CD14-positive monocyte (primary cell): ENCODE data around the gene STAT5A. TPM values are rescaled to one million over a fixed set of nuclear protein-coding genes. Genes with fewer than 3 reads are reported as not detected.

Source experiments
- DNase-seq, 3 donors: peaks; one replicate each; pipeline ENCODE4 v3.0.0-alpha.2; 2011 to 2022
- H2AFZ ChIP-seq: 2 replicates; pipeline ENCODE4 v1.6.0; 2012; ENCODE audit warnings: mild to moderate bottlenecking, low read depth, low read length, inconsistent platforms; ENCODE audit not compliant: insufficient read depth, poor library complexity, severe bottlenecking
- H3K27ac ChIP-seq, 2 donors: 1 replicate in 1 of 2; 2 replicates in 1 of 2; pipeline ENCODE4 v1.5.1; 2012 to 2013; ENCODE audit warnings: low read length in 2 of 2, control low read depth in 1 of 2, inconsistent platforms in 1 of 2, low read depth in 1 of 2, mild to moderate bottlenecking in 1 of 2
- H3K27me3 ChIP-seq, 2 donors: one replicate each; pipeline versions ENCODE4 v1.6.0 to v1.6.1; 2011 to 2013; ENCODE audit warnings: low read length in 2 of 2; ENCODE audit not compliant: control insufficient read depth in 2 of 2, insufficient read depth in 2 of 2
- H3K36me3 ChIP-seq, 2 donors: replicated peaks in 1 of 2; 1 replicate in 1 of 2; 2 replicates in 1 of 2; pipeline versions ENCODE4 v1.5.1 to v1.6.1; 2012 to 2013; ENCODE audit warnings: low read length in 2 of 2, control low read depth in 1 of 2, inconsistent platforms in 1 of 2, mild to moderate bottlenecking in 1 of 2; ENCODE audit not compliant: insufficient read depth in 2 of 2, control insufficient read depth in 1 of 2
- H3K4me1 ChIP-seq, 2 donors: 1 replicate in 1 of 2; 2 replicates in 1 of 2; pipeline versions ENCODE4 v1.5.1 to v1.6.1; 2012 to 2013; ENCODE audit warnings: low read length in 2 of 2, control low read depth in 1 of 2, inconsistent platforms in 1 of 2, mild to moderate bottlenecking in 1 of 2, moderate library complexity in 1 of 2; ENCODE audit not compliant: insufficient read depth in 2 of 2, control insufficient read depth in 1 of 2
- H3K4me2 ChIP-seq: replicated peaks from 2 replicates; pipeline ENCODE3; 2012; ENCODE audit warnings: low read length, moderate library complexity, mild to moderate bottlenecking; ENCODE audit not compliant: poor library complexity, severe bottlenecking; ENCODE audit errors: extremely low read depth
- H3K4me3 ChIP-seq, 3 experiments: fragments of 200-600 bp in 1 of 3; sonication (generic) in 1 of 3; replicated peaks in 1 of 3; 1 replicate in 2 of 3; 2 replicates in 1 of 3; pipeline ENCODE4 v1.5.1; 2011 to 2013; ENCODE audit warnings: low read length in 3 of 3, mild to moderate bottlenecking in 3 of 3, control low read depth in 2 of 3, low read depth in 2 of 3, inconsistent platforms in 1 of 3, moderate library complexity in 1 of 3
- H3K79me2 ChIP-seq: 2 replicates; pipeline ENCODE4 v1.6.0; 2012; ENCODE audit warnings: mild to moderate bottlenecking, control low read depth, inconsistent platforms, low read length, moderate library complexity; ENCODE audit not compliant: insufficient read depth
- H3K9ac ChIP-seq: 2 replicates; pipeline ENCODE4 v1.6.0; 2017; ENCODE audit warnings: low read length, mild to moderate bottlenecking; ENCODE audit not compliant: insufficient read depth, poor library complexity, severe bottlenecking
- H3K9me3 ChIP-seq, 2 donors: replicated peaks in 1 of 2; 1 replicate in 1 of 2; 2 replicates in 1 of 2; pipeline versions ENCODE4 v1.5.1 to v1.6.1; 2012 to 2013; ENCODE audit warnings: low read length in 2 of 2, control low read depth in 1 of 2; ENCODE audit not compliant: control insufficient read depth in 1 of 2, insufficient read depth in 1 of 2
- H4K20me1 ChIP-seq: 2 replicates; pipeline ENCODE4 v1.6.0; 2012; ENCODE audit warnings: mild to moderate bottlenecking, low read length, control low read depth, moderate library complexity; ENCODE audit not compliant: insufficient read depth
- H3K27ac Mint-ChIP-seq, 7 donors: one replicate each; pipeline ENCODE4 v1.8.0; 2020; ENCODE audit warnings: mild to moderate bottlenecking in 7 of 7, mixed read lengths in 7 of 7, moderate library complexity in 6 of 7, inconsistent platforms in 2 of 7
- H3K27me3 Mint-ChIP-seq, 3 donors: one replicate each; pipeline ENCODE4 v1.8.0; 2021 to 2022; ENCODE audit warnings: low read depth in 3 of 3, mild to moderate bottlenecking in 3 of 3, mixed read lengths in 3 of 3, moderate library complexity in 3 of 3, inconsistent platforms in 1 of 3
- H3K36me3 Mint-ChIP-seq, 2 donors: one replicate each; pipeline ENCODE4 v1.8.0; 2020; ENCODE audit warnings: mixed read lengths in 2 of 2, inconsistent platforms in 1 of 2, mild to moderate bottlenecking in 1 of 2
- H3K4me1 Mint-ChIP-seq: one replicate; pipeline ENCODE4 v1.8.0; 2020; ENCODE audit warnings: mild to moderate bottlenecking, mixed read lengths
- H3K4me3 Mint-ChIP-seq, 2 donors: one replicate each; pipeline ENCODE4 v1.8.0; 2020; ENCODE audit warnings: mild to moderate bottlenecking in 2 of 2, mixed read lengths in 2 of 2, moderate library complexity in 1 of 2
- H3K9me3 Mint-ChIP-seq, 7 donors: one replicate each; pipeline ENCODE4 v1.8.0; 2020 to 2022; ENCODE audit warnings: mixed read lengths in 7 of 7, mild to moderate bottlenecking in 6 of 7, moderate library complexity in 6 of 7, inconsistent platforms in 2 of 7
- CTCF ChIP-seq: fragments of 200-600 bp; IDR thresholded peaks from one replicate; pipeline ENCODE4 v1.8.0; 2022; ENCODE audit warnings: antibody characterized with exemption, mild to moderate bottlenecking
- WGBS: methylation state at CpG from one replicate; pipeline ENCODE4 v1.1.5; 2013; ENCODE audit warnings: missing lambda C conversion rate; ENCODE audit not compliant: insufficient coverage; 5-methylcytosine and 5-hydroxymethylcytosine counted together
- intact Hi-C, 2 donors: fragments of 100-400 bp; cut with micrococcal nuclease; formaldehyde crosslinking; loops; one replicate each; pipeline versions ENCODE4 v1.15.0 to v1.15.1; 2023
- polyA plus RNA-seq, 3 donors: library from polyadenylated mRNA; depleted of rRNA in 1 of 3; unstranded in 2 of 3; stranded (reverse) in 1 of 3; fragments of 300-500 nt in 2 of 3; fragments of >200 nt in 1 of 3; fragmentation: Illumina TruSeq in 2 of 3; gene quantifications; 1 replicate in 2 of 3; 2 replicates in 1 of 3; pipeline ENCODE4 v1.2.3, GENCODE V29; 2012 to 2021

Gene STAT5A
- polyA plus RNA-seq, 3 donors = 30.5 to 91.1 (median 49.8) TPM

GRCh38 chr17:42354956-42355843 lies 66.9 kb downstream of the STAT5A start:
- peaks cover 27% of the 10 kb centered on the region for H3K4me1 Mint-ChIP-seq

GRCh38 chr17:42358434-42358833 lies 70.1 kb downstream of the STAT5A start:
- Mint-ChIP-seq H3K9me3 (no peaks in the 10 kb centered on the region), H3K27ac (peak overlapping the region in 5 of 7 donors; percentile 6 to 80 (median 30))
- peaks cover 95% of the 10 kb centered on the region for H3K79me2 ChIP-seq

More at GRCh38 chr17:42354956-42355843, 66.9 kb downstream of the STAT5A start:
- no peaks in the 10 kb centered on the region for H3K36me3 ChIP-seq
- H2AFZ ChIP-seq = no peak overlapping the region
- H3K4me2 ChIP-seq = no peak overlapping the region
- Mint-ChIP-seq H3K4me3 (no peak overlapping the region), H3K9me3 (no peaks in the 10 kb centered on the region), H3K36me3 (peaks cover 9 to 10% of the 10 kb centered on the region in 2 donors), H3K27ac (peak overlapping the region in 1 of 7 donors; percentile 14), H3K27me3 (no peaks in the 10 kb centered on the region)
- no peak for TF ChIP-seq CTCF
- peak overlapping the region in 1 of 2 donors; percentile 32 for H3K27ac ChIP-seq
- intact Hi-C loops = no loop called here
- WGBS = no CpG with 5 or more reads among the region's 3 CpGs
- peaks cover 8 to 11% of the 10 kb centered on the region in 2 donors for H3K4me1 ChIP-seq
- H3K4me3 ChIP-seq = no peak overlapping the region
- no peak for DNase-seq
- H3K9ac ChIP-seq = no peak overlapping the region
- no peaks in the 10 kb centered on the region for H3K9me3 ChIP-seq
- peaks cover 99% of the 10 kb centered on the region for H4K20me1 ChIP-seq
- peaks cover 91% of the 10 kb centered on the region for H3K79me2 ChIP-seq
- no peaks in the 10 kb centered on the region for H3K27me3 ChIP-seq

More at GRCh38 chr17:42358434-42358833, 70.1 kb downstream of the STAT5A start:
- H3K4me3 ChIP-seq = no peak overlapping the region
- H3K4me2 ChIP-seq = no peak overlapping the region
- no peak overlapping the region for H3K9ac ChIP-seq
- no peaks in the 10 kb centered on the region for H3K27me3 ChIP-seq
- peaks cover 46% of the 10 kb centered on the region for H3K4me1 Mint-ChIP-seq
- peaks cover 100% of the 10 kb centered on the region for H4K20me1 ChIP-seq
- intact Hi-C loops = no loop called here
- no peaks in the 10 kb centered on the region for H3K36me3 ChIP-seq
- no peaks in the 10 kb centered on the region for H3K27me3 Mint-ChIP-seq
- H2AFZ ChIP-seq = no peak overlapping the region
- H3K9me3 ChIP-seq = no peaks in the 10 kb centered on the region
- peak overlapping the region in 1 of 2 donors; percentile 4 for H3K4me3 Mint-ChIP-seq
- peaks cover 15 to 16% of the 10 kb centered on the region in 2 donors for H3K36me3 Mint-ChIP-seq
- TF ChIP-seq CTCF = no peak
- no CpG with 5 or more reads among the region's 1 CpG for WGBS
- peak overlapping the region in 1 of 2 donors; percentile 39 for H3K27ac ChIP-seq
- peaks cover 16 to 20% of the 10 kb centered on the region in 2 donors for H3K4me1 ChIP-seq
- no peak for DNase-seq
